Loucy (cell line): Measurements from ENCODE around the gene SPOCK1.

Experiments
- H2AFZ ChIP-seq: fragments of 200-600 bp; sonication (generic); 2 replicates; pipeline ENCODE4 v1.6.0; 2016; ENCODE audit warnings: antibody characterized with exemption, mild to moderate bottlenecking, low read length, moderate library complexity
- H3F3A ChIP-seq: fragments of 200-600 bp; 2 replicates; pipeline ENCODE4 v1.6.0; 2016; ENCODE audit warnings: antibody characterized with exemption, low read depth, mild to moderate bottlenecking
- H3K27me3 ChIP-seq: fragments of 200-600 bp; sonication (generic); 2 replicates; pipeline ENCODE4 v1.6.1; 2014; ENCODE audit warnings: low read length, mild to moderate bottlenecking; ENCODE audit not compliant: insufficient read depth, poor library complexity, severe bottlenecking
- H3K36me3 ChIP-seq: fragments of 200-600 bp; sonication (generic); 2 replicates; pipeline ENCODE4 v1.6.1; 2016; ENCODE audit warnings: low read length; ENCODE audit not compliant: insufficient read depth
- H3K4me1 ChIP-seq: fragments of 200-600 bp; sonication (generic); 2 replicates; pipeline ENCODE4 v1.5.1; 2014; ENCODE audit warnings: low read length, mild to moderate bottlenecking; ENCODE audit not compliant: insufficient read depth, poor library complexity, severe bottlenecking
- H3K4me2 ChIP-seq: fragments of 200-600 bp; sonication (generic); 2 replicates; pipeline ENCODE4 v1.6.0; 2014; ENCODE audit warnings: antibody characterized with exemption, low read length, low read depth, mild to moderate bottlenecking; ENCODE audit not compliant: poor library complexity, severe bottlenecking
- H3K4me3 ChIP-seq: fragments of 200-600 bp; sonication (generic); 2 replicates; pipeline ENCODE4 v1.5.1; 2014; ENCODE audit warnings: low read length, mild to moderate bottlenecking, mixed read lengths; ENCODE audit not compliant: poor library complexity, severe bottlenecking
- H3K79me2 ChIP-seq: fragments of 200-600 bp; sonication (generic); 2 replicates; pipeline ENCODE4 v1.6.1; 2014; ENCODE audit warnings: low read length; ENCODE audit not compliant: insufficient read depth
- H3K9ac ChIP-seq: fragments of 200-600 bp; sonication (generic); 2 replicates; pipeline ENCODE4 v1.6.0; 2014; ENCODE audit warnings: mild to moderate bottlenecking, low read depth, low read length, moderate library complexity; ENCODE audit not compliant: poor library complexity, severe bottlenecking
- H3K9me2 ChIP-seq: fragments of 200-600 bp; sonication (generic); replicated peaks from 2 replicates; pipeline ENCODE4 v1.6.1; 2016; ENCODE audit warnings: low read depth, low read length, mixed read lengths
- H3K9me3 ChIP-seq: fragments of 200-600 bp; sonication (generic); 2 replicates; pipeline ENCODE4 v1.6.1; 2014; ENCODE audit warnings: mild to moderate bottlenecking, antibody characterized with exemption, low read length, low read depth; ENCODE audit not compliant: insufficient read depth
- H4K20me1 ChIP-seq: fragments of 200-600 bp; sonication (generic); 2 replicates; pipeline ENCODE4 v1.6.0; 2014; ENCODE audit warnings: antibody characterized with exemption, low read length, mild to moderate bottlenecking; ENCODE audit not compliant: insufficient read depth, poor library complexity, severe bottlenecking
- CTCF ChIP-seq: fragments of 200-600 bp; sonication (generic); conservative IDR thresholded peaks from 2 replicates; pipeline ENCODE4 v1.5.1; 2014; ENCODE audit warnings: mild to moderate bottlenecking, antibody characterized with exemption, low read length
- EZH2phosphoT487 ChIP-seq: fragments of 200-600 bp; IDR thresholded peaks from 2 replicates; pipeline ENCODE4 v1.6.1; 2018; ENCODE audit warnings: antibody characterized with exemption, mild to moderate bottlenecking, moderate library complexity, borderline replicate concordance

The SPOCK1 gene

GRCh38 chr5:137405393-137405792 lies 93.7 kb downstream of the SPOCK1 start:
- no peak overlapping the region for H2AFZ ChIP-seq
- no peak overlapping the region for H3K4me2 ChIP-seq
- no peak overlapping the region for H3K9ac ChIP-seq
- no peaks in the 10 kb centered on the region for H3K27me3 ChIP-seq
- H3K9me2 ChIP-seq: no peaks in the 10 kb centered on the region
- H3F3A ChIP-seq: no peaks in the 10 kb centered on the region
- H3K4me3 ChIP-seq: no peak overlapping the region
- TF ChIP-seq EZH2phosphoT487 (no peak), CTCF (no peak)
- no peaks in the 10 kb centered on the region for H3K4me1 ChIP-seq
- H3K36me3 ChIP-seq: no peaks in the 10 kb centered on the region
- H3K9me3 ChIP-seq: no peaks in the 10 kb centered on the region
- no peaks in the 10 kb centered on the region for H3K79me2 ChIP-seq
- H4K20me1 ChIP-seq: no peaks in the 10 kb centered on the region

DNA sequence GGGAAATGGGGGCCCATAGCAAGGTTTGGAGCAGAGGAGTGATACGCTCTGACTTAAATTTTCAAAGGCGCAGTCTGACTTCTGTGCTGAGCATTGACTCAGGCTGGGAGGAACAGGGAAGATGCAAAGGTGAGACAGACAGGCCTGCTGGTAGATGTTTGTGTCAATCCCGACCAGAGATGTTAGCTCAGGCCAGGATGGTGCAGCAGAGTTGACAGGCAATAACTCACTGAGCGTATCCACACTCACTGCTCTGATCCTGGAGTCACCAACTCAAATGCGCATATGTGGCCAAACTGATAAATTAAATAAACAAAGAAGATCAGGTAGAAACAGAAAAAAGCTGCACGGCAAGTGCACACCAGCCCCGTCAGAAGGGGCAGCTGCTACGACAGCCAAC lies 95.3 kb downstream of the SPOCK1 start:
- Histone ChIP-seq H3K4me1 (no peaks in the 10 kb centered on the region), H3K9ac (no peak overlapping the region), H4K20me1 (no peaks in the 10 kb centered on the region), H3K9me3 (no peaks in the 10 kb centered on the region), H3K79me2 (no peaks in the 10 kb centered on the region), H3K4me3 (no peak overlapping the region), H3K36me3 (no peaks in the 10 kb centered on the region), H3F3A (no peaks in the 10 kb centered on the region), H3K4me2 (no peak overlapping the region), H2AFZ (no peak overlapping the region), H3K27me3 (no peaks in the 10 kb centered on the region), H3K9me2 (no peaks in the 10 kb centered on the region)
- TF ChIP-seq CTCF (no peak), EZH2phosphoT487 (no peak)

GRCh38 chr5:137402436-137403187 lies 96.5 kb downstream of the SPOCK1 start:
- no peaks in the 10 kb centered on the region for H3K79me2 ChIP-seq
- TF ChIP-seq EZH2phosphoT487 (no peak), CTCF (no peak)
- H3F3A ChIP-seq: no peaks in the 10 kb centered on the region
- no peak overlapping the region for H3K4me2 ChIP-seq
- no peak overlapping the region for H3K4me3 ChIP-seq
- H3K36me3 ChIP-seq: no peaks in the 10 kb centered on the region
- no peaks in the 10 kb centered on the region for H3K9me3 ChIP-seq
- no peaks in the 10 kb centered on the region for H3K27me3 ChIP-seq
- H2AFZ ChIP-seq: no peak overlapping the region
- H3K9me2 ChIP-seq: no peaks in the 10 kb centered on the region
- H3K4me1 ChIP-seq: no peaks in the 10 kb centered on the region
- no peaks in the 10 kb centered on the region for H4K20me1 ChIP-seq
- no peak overlapping the region for H3K9ac ChIP-seq
